HEK293 (cell line): ENCODE data around the gene LILRB5.

ENCODE experiments used
- CTCF ChIA-PET: fragments of 350-600 bp; formaldehyde crosslinking; extraction: SDS; loops from one replicate; lab custom pipeline; 2021; ENCODE audit warnings: antibody characterized with exemption; lab: Yijun Ruan, JAX
- POLR2A ChIA-PET: fragments of 300-600 bp; formaldehyde crosslinking; extraction: SDS; loops from one replicate; lab custom pipeline; 2020; ENCODE audit warnings: antibody characterized with exemption, inconsistent platforms; lab: Yijun Ruan, JAX
- H3K27ac ChIP-seq: fragments of 200-500 bp; sonication (Bioruptor generic); 2 replicates; pipeline ENCODE4 v1.5.1; 2014; ENCODE audit warnings: low read depth, low read length, control low read depth, inconsistent platforms; ENCODE audit errors: extremely low read depth
- H3K36me3 ChIP-seq, 2 experiments: fragments of 200-500 bp in 1 of 2; sonication (Bioruptor generic) in 1 of 2; 1 replicate in 1 of 2; 2 replicates in 1 of 2; pipeline ENCODE4 v1.5.1; 2014 to 2017; ENCODE audit warnings: inconsistent platforms in 2 of 2, low read length in 2 of 2; ENCODE audit not compliant: control insufficient read depth in 2 of 2, insufficient read depth in 1 of 2
- H3K4me1 ChIP-seq: fragments of 200-500 bp; sonication (Bioruptor generic); 2 replicates; pipeline ENCODE4 v1.5.1; 2014; ENCODE audit warnings: mild to moderate bottlenecking, low read length, inconsistent platforms; ENCODE audit not compliant: control insufficient read depth, insufficient read depth
- H3K4me3 ChIP-seq: 2 replicates; pipeline ENCODE4 v1.5.1; 2011; ENCODE audit warnings: low read depth, mild to moderate bottlenecking, control low read depth, low read length, moderate library complexity
- H3K9me3 ChIP-seq: fragments of 200-500 bp; sonication (Bioruptor generic); 2 replicates; pipeline ENCODE4 v1.5.1; 2014; ENCODE audit warnings: low read depth, low read length, inconsistent platforms; ENCODE audit not compliant: control insufficient read depth, insufficient read depth
- ATF2 ChIP-seq: fragments of 450-650 bp; formaldehyde crosslinking; IDR thresholded peaks from 2 replicates; pipeline ENCODE4 v1.5.1; 2016; ENCODE audit warnings: missing biosample characterization, missing genetic modification characterization, low read depth
- GFI1B ChIP-seq: fragments of 450-650 bp; formaldehyde crosslinking; IDR thresholded peaks from 2 replicates; pipeline ENCODE4 v1.5.1; 2016; ENCODE audit warnings: missing biosample characterization, missing genetic modification characterization
- GLI4 ChIP-seq: fragments of 450-650 bp; formaldehyde crosslinking; IDR thresholded peaks from 2 replicates; pipeline ENCODE4 v1.5.1; 2016; ENCODE audit warnings: missing biosample characterization, missing genetic modification characterization
- KLF17 ChIP-seq: fragments of 450-650 bp; formaldehyde crosslinking; IDR thresholded peaks from 2 replicates; pipeline ENCODE4 v1.5.1; 2016; ENCODE audit warnings: missing biosample characterization, missing genetic modification characterization
- KLF7 ChIP-seq: fragments of 450-650 bp; formaldehyde crosslinking; IDR thresholded peaks from 2 replicates; pipeline ENCODE4 v1.5.1; 2016; ENCODE audit warnings: missing biosample characterization, missing genetic modification characterization, borderline replicate concordance
- KLF8 ChIP-seq: fragments of 450-650 bp; formaldehyde crosslinking; IDR thresholded peaks from 2 replicates; pipeline ENCODE4 v1.5.1; 2016; ENCODE audit warnings: missing biosample characterization, missing genetic modification characterization
- PRDM4 ChIP-seq: fragments of 450-650 bp; formaldehyde crosslinking; IDR thresholded peaks from 2 replicates; pipeline ENCODE4 v1.5.1; 2017; ENCODE audit warnings: missing biosample characterization, missing genetic modification characterization
- SP3 ChIP-seq: fragments of 450-650 bp; formaldehyde crosslinking; IDR thresholded peaks from 2 replicates; pipeline ENCODE4 v1.5.1; 2016; ENCODE audit warnings: missing biosample characterization, missing genetic modification characterization
- SP7 ChIP-seq: fragments of 450-650 bp; formaldehyde crosslinking; IDR thresholded peaks from 2 replicates; pipeline ENCODE4 v1.5.1; 2016; ENCODE audit warnings: missing biosample characterization, missing genetic modification characterization
- ZBTB1 ChIP-seq: fragments of 450-650 bp; formaldehyde crosslinking; IDR thresholded peaks from 2 replicates; pipeline ENCODE4 v1.5.1; 2016; ENCODE audit warnings: missing biosample characterization, missing genetic modification characterization
- ZNF174 ChIP-seq: fragments of 450-650 bp; formaldehyde crosslinking; IDR thresholded peaks from 2 replicates; pipeline ENCODE4 v1.5.0; 2017; ENCODE audit warnings: missing biosample characterization, mild to moderate bottlenecking, missing genetic modification characterization
- ZNF202 ChIP-seq: fragments of 450-650 bp; formaldehyde crosslinking; IDR thresholded peaks from 2 replicates; pipeline ENCODE4 v1.5.1; 2016; ENCODE audit warnings: missing biosample characterization, missing genetic modification characterization, borderline replicate concordance
- ZNF23 ChIP-seq: fragments of 450-650 bp; formaldehyde crosslinking; IDR thresholded peaks from 2 replicates; pipeline ENCODE4 v1.5.1; 2016; ENCODE audit warnings: missing biosample characterization, missing genetic modification characterization, borderline replicate concordance
- ZNF302 ChIP-seq: fragments of 450-650 bp; formaldehyde crosslinking; IDR thresholded peaks from 2 replicates; pipeline ENCODE4 v1.5.1; 2016; ENCODE audit warnings: missing biosample characterization, missing genetic modification characterization, low read depth
- ZNF335 ChIP-seq: fragments of 450-650 bp; formaldehyde crosslinking; conservative IDR thresholded peaks from 2 replicates; pipeline ENCODE4 v1.5.1; 2016; ENCODE audit warnings: missing biosample characterization, missing genetic modification characterization
- ZNF350 ChIP-seq: fragments of 450-650 bp; formaldehyde crosslinking; IDR thresholded peaks from 2 replicates; pipeline ENCODE4 v1.5.0; 2017; ENCODE audit warnings: missing biosample characterization, mild to moderate bottlenecking, missing genetic modification characterization
- ZNF555 ChIP-seq: fragments of 450-650 bp; formaldehyde crosslinking; conservative IDR thresholded peaks from 2 replicates; pipeline ENCODE4 v1.5.1; 2017; ENCODE audit warnings: missing biosample characterization, mild to moderate bottlenecking, missing genetic modification characterization, inconsistent platforms
- ZNF580 ChIP-seq: fragments of 450-650 bp; formaldehyde crosslinking; IDR thresholded peaks from 2 replicates; pipeline ENCODE4 v1.5.1; 2016; ENCODE audit warnings: missing biosample characterization, missing genetic modification characterization
- ZNF639 ChIP-seq: fragments of 450-650 bp; formaldehyde crosslinking; IDR thresholded peaks from 2 replicates; pipeline ENCODE4 v1.5.1; 2016; ENCODE audit warnings: missing biosample characterization, missing genetic modification characterization
- ZNF658 ChIP-seq: fragments of 450-650 bp; formaldehyde crosslinking; IDR thresholded peaks from 2 replicates; pipeline ENCODE4; 2016; ENCODE audit warnings: missing biosample characterization, missing genetic modification characterization
- ZNF692 ChIP-seq: fragments of 450-650 bp; formaldehyde crosslinking; IDR thresholded peaks from 2 replicates; pipeline ENCODE4 v1.5.1; 2016; ENCODE audit warnings: missing biosample characterization, missing genetic modification characterization
- ZNF777 ChIP-seq: fragments of 450-650 bp; formaldehyde crosslinking; IDR thresholded peaks from 2 replicates; pipeline ENCODE4 v1.5.1; 2017; ENCODE audit warnings: missing biosample characterization, missing genetic modification characterization, borderline replicate concordance

Gene LILRB5

GRCh38 chr19:54298357-54299125, 41.5 kb upstream of the LILRB5 start:
- ChIA-PET POLR2A (no interaction called here), CTCF (interaction anchor here (0.9 to 1.7 kb wide), 2 partner anchors 33 to 110 kb away, joined by 3 to 8 read pairs; no protein-coding TSS in a partner anchor)
- H3K4me3 ChIP-seq, result no peak overlapping the region
- no peak overlapping the region for H3K27ac ChIP-seq
- H3K9me3 ChIP-seq, result no peaks in the 10 kb centered on the region
- H3K36me3 ChIP-seq, result no peaks in the 10 kb centered on the region
- H3K4me1 ChIP-seq, result no peaks in the 10 kb centered on the region
- TF ChIP-seq ZNF639 (tag by site-specific recombination) (no peak), SP3 (no peak)

- Histone ChIP-seq H3K9me3 (no peaks in the 10 kb centered on the region), H3K36me3 (no peaks in the 10 kb centered on the region), H3K27ac (no peak overlapping the region), H3K4me3 (no peak overlapping the region), H3K4me1 (no peaks in the 10 kb centered on the region)
- no peak for TF ChIP-seq GFI1B (tag by site-specific recombination)
- TF ChIP-seq ZNF23 (tag by site-specific recombination), result no peak
- TF ChIP-seq KLF7 (tag by site-specific recombination), result no peak
- TF ChIP-seq ZNF777 (tag by site-specific recombination), result no peak
- TF ChIP-seq ZNF555 (tag by site-specific recombination), result no peak
- no peak for TF ChIP-seq KLF17
- no peak for TF ChIP-seq ZNF202 (tag by site-specific recombination)
- TF ChIP-seq SP7 (tag by site-specific recombination), result no peak
- no peak for TF ChIP-seq ZNF350
- no peak for TF ChIP-seq ZNF658 (tag by site-specific recombination)
- TF ChIP-seq ATF2 (tag by site-specific recombination), result no peak
- no peak for TF ChIP-seq ZNF174 (tag by site-specific recombination)
- TF ChIP-seq ZNF335 (tag by site-specific recombination), result no peak
- no peak for TF ChIP-seq GLI4 (tag by site-specific recombination)
- TF ChIP-seq ZNF302 (tag by site-specific recombination), result no peak
- TF ChIP-seq ZNF580 (tag by site-specific recombination), result no peak
- TF ChIP-seq ZBTB1 (tag by site-specific recombination), result no peak
- no peak for TF ChIP-seq KLF8 (tag by site-specific recombination)
- no peak for TF ChIP-seq ZNF692 (tag by site-specific recombination)
- no peak for TF ChIP-seq PRDM4 (tag by site-specific recombination)
- CTCF ChIA-PET, result interaction anchor here (0.9 to 1.7 kb wide), 2 partner anchors 32 to 109 kb away, joined by 3 to 8 read pairs; no protein-coding TSS in a partner anchor
- POLR2A ChIA-PET, result no interaction called here
Measured at GRCh38 chr19:54297759-54298305, 40.8 kb upstream of the LILRB5 start.
